NB4 (cell line): ENCODE results near the gene F7.

Experiments used
- DNase-seq: peaks from one replicate; pipeline ENCODE4 v3.0.0; 2010; ENCODE audit warnings: low read depth
- H3K4me3 ChIP-seq: one replicate; pipeline ENCODE4 v1.5.1; 2011; ENCODE audit warnings: mild to moderate bottlenecking, low read depth, low read length, moderate library complexity
- CTCF ChIP-seq: IDR thresholded peaks from one replicate; pipeline ENCODE4 v1.5.1; 2012; ENCODE audit warnings: low read depth, low read length
- MAX ChIP-seq: IDR thresholded peaks from 2 replicates; pipeline ENCODE4 v1.6.1; 2011; ENCODE audit warnings: low read depth, low read length
- MYC ChIP-seq: IDR thresholded peaks from 2 replicates; pipeline ENCODE4 v1.6.1; 2011; ENCODE audit warnings: low read depth, low read length
- POLR2A ChIP-seq: IDR thresholded peaks from 2 replicates; pipeline ENCODE4 v1.6.1; 2011; ENCODE audit warnings: mild to moderate bottlenecking; ENCODE audit not compliant: insufficient read length; ENCODE audit errors: extremely low read depth

Gene F7

GRCh38 chr13:113084094-113084942 is 21.3 kb upstream of the F7 start:
- no peak for TF ChIP-seq MYC
- TF ChIP-seq POLR2A: no peak
- TF ChIP-seq CTCF: peak; percentile 18
- TF ChIP-seq MAX: no peak
- no peak overlapping the region for H3K4me3 ChIP-seq
- no peak for DNase-seq

DNA sequence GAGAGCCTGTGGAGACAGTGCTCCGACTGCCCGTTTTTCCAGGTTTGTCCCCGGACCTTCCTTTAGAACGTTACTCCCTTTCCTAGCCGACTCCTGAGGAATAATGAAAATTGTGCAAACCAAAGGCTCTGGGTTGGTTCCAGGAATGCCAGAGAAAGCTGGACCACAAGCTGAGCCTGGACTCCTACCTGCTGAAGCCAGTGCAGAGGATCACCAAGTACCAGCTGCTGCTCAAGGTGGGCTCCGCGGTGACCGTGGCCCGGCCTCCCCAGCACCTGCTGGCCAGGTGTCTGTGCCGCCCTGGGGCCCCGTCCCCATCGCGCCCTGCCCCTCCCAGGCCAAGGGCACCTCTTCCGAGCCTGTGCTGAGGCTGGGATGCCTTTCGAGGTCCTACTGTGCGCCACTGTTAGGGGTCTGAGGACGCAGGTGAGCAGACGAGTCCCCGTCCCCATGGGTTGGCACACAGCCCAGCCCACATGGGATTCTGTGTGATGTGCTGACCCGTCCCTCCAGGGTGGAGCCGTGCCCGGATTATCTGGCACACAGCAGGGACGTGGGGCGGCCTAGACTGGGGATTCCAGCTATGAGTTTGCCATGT is 20.5 kb upstream of the F7 start:
- no peak for DNase-seq
- H3K4me3 ChIP-seq: no peak overlapping the region
- TF ChIP-seq CTCF (no peak), MYC (no peak), MAX (no peak), POLR2A (no peak)

- H3K4me3 ChIP-seq: no peak overlapping the region
- no peak for DNase-seq
- TF ChIP-seq MYC: no peak
- peak; percentile 25 for TF ChIP-seq CTCF
- TF ChIP-seq MAX: no peak
- no peak for TF ChIP-seq POLR2A
Measured at GRCh38 chr13:113086031-113086750, 19.4 kb upstream of the F7 start.

DNA sequence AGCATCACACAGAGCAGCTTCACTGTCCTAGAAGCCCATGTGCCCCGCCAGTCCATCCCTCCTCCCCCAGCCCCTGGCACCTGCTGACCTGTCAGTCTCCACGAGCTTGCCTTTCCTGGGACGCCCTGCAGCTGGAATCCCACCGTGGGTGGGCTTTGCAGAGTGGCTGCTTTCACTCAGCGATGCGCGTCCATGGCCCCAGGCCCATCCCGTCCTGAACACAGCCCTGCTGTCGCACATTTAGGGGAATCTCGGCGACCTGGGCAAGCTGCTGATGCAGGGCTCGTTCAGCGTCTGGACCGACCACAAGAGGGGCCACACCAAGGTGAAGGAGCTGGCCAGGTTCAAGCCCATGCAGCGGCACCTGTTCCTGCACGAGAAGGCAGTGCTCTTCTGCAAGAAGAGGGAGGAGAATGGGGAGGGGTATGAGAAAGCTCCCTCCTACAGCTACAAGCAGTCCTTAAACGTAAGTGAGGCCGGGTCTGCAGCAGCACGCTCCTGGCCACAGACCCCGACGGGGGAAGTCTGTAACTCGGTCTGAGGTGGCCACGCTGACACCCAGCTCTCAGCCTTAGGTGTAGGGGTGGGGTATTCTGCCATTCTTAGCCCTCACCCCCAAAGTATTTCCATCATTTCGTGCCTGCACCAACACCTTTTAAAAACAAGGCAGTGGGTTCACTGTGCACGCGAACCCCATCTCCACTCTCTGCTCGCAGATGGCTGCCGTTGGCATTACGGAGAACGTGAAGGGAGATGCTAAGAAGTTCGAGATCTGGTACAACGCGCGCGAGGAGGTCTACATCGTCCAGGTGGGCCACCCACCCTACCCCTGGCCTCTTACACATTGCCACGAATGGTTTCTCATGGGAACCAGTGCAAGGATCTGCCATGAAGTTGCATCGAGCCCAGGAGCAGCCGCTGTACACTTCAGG is 18.3 kb upstream of the F7 start:
- no peak for DNase-seq
- TF ChIP-seq CTCF (no peak), MAX (no peak), POLR2A (no peak), MYC (no peak)
- H3K4me3 ChIP-seq: no peak overlapping the region
